Ureter (tissue), 1 donor: ENCODE data around the gene XRRA1. TPM values are rescaled to one million over a fixed set of nuclear protein-coding genes. Genes with fewer than 3 reads are reported as not detected.
"Not testable (repeated sequence)": the region's sequence is repeated elsewhere in the genome, so short reads cannot be mapped to it uniquely, and the experiment has no call there.

Experiments
- DNase-seq: peaks from one replicate; pipeline ENCODE4 v3.0.0-alpha.2; 2020; ENCODE audit warnings: low spot score
- total RNA-seq: library from RNA; stranded (reverse); gene quantifications from one replicate; pipeline ENCODE4 v1.2.4, GENCODE V29; 2023
- donor health status: DM: yes; HTN: yes; CAD: no.

XRRA1 gene
- total RNA-seq, 1 donor from 2014 or later, result 14.1 TPM

DNA sequence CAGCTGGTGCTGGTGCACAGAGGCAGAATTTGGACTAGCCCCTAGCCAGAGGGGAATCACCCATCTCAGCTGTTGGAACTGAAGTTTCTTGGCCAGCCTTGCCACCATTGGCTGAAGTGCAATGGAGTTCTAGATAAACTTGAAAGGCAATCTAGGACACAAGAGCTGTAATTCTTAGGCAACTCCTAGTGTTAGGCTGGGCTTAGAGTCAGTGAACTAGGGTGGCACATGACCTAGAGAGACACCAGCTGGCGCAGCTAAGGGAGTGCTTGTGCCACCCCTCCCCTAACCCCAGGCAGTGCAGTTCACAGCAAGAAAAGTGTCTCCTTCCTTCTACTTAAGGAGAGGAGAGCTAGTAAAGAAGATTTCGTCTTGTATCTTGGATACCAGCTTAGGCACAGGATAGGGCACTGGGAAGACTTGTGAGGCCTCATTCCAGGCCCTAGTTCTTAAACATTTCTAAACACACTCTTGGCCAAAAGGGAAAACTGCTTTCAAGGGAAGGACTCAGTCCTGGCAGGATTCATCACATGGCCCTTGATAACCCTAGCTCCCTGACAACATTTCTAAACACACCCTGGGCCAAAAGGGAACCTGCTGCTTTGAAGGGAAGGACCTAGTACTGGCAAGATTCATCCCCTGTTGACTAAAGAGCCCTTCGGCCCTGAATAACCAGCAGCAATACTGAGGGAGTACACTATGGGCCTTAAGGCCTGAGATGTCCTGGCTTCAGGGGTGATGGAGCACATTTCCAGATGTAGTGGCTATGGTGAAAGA is 53.4 kb downstream of the XRRA1 start:
- no peak for DNase-seq

DNA sequence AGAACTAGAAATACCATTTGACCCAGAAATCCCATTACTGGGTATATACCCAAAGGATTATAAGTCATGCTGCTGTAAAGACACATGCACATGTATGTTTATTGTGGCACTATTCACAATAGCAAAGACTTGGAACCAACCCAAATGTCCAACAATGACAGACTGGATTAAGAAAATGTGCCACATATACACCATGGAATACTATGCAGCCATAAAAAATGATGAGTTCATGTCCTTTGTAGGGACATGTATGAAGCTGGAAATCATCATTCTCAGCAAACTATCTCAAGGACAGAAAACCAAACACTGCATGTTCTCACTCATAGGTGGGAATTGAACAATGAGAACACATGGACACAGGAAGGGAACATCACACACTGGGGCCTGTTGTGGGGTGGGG is 55.9 kb downstream of the XRRA1 start:
- DNase-seq, result not testable (repeated sequence)

DNA sequence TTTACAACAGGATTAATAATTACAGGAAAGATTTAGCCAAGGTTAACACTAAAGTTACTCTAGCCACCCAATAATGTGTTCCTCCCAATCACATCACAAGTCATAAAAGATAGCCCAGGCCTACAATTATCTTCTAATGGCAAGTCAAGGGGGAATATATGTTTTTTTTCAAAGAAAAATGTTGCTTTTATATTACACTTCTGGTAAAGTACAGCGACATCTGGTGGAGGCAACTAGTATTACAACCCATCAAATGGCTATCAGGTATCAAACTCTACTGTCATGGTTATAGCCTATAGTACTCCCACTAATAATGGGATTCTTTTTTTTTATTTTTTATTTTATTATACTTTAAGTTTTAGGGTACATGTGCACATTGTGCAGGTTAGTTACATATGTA is 71.8 kb downstream of the XRRA1 start:
- no peak for DNase-seq

DNA sequence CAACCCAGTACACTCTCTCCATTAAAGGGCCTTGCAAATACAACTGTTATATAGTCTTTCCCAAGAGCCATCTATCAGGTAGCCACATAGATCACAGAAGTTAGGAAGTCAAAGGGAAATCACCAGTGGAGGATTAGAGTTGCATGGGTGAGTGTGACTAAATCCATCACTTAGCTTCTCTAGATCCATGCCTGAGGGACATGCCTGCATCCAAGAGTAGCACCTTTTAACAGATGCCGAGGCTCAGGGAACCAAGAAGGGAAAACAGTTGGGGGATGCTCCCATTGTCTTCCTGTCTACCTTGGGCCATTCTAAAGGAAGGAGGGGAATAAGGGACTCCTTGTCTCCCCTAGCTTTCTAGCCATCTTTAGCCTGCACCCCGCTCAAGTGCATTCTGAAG is 77.9 kb downstream of the XRRA1 start:
- no peak for DNase-seq

DNA sequence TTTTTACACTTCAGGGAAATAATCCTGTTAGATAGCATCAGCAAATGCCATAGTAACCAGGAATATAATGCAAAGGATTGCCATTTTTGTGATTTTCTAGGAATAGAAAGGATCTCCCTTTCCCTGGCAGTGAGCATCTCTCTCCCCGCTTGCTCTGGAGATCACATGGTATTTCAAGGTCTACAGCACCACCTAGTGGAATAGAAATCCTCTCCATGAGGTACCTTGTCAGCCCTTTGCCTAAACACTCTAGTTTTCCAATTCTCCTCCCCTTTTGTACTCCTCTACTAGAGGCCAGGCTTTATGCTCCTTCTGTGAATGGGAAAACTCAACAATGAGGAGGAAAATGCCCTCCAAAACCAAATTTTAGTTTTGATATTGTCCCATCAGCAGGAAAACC is 78.4 kb downstream of the XRRA1 start:
- no peak for DNase-seq

DNA sequence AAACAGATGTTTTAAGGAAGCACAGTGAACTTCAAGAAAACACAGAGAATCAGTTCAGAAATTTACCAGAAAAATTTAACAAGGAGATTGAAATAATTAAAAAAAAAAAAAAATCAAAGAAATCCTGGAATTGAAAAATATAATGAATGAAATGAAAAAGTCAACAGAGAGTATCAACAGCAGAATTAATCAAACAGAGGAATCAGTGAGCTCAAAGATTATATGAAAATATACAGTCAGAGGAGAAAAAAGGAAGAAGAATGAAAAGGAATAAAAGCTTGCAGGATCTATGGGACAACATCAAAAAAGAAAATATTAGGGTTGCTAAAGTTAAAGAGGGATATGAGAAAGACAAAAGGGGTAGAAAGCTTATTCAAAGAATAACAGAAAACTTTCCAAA is 82.3 kb downstream of the XRRA1 start:
- no peak for DNase-seq

DNA sequence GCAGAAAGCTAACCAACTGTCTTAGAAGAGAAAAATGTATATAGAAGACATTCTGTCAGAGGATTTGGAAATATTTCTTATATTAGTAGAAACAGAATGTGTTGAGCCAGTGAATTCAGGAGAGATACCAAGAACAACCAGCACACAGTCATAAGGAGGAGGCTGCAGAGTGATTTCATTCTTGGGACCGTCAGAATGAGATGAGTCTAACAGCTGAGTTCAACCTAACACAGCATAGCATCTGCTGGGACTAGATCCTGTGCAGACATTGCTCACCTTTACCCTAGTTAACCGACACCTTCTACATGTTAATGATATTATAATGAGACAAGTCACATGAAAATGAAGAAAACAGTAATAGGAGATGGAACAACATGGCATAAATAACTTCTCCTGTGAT is 85.5 kb downstream of the XRRA1 start:
- DNase-seq, result no peak

DNA sequence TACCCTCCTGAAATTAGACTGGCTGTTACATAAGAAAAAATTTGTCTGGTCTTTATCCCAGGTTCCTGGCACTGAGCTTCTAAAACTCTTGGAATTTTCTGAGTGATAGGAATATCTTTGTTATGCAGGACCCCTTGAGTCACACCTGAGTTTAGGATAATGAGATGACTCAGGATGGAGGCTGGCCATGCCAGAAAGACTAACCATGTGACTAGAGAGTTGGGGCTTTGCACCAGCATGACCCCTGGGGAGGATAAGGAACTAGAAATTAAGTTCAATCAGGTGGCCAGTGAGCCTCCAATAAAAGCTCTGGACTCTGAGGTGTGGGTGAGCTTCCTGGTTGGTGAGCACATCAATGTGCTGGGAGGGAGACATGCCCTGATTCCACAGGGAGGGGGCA is 88.1 kb downstream of the XRRA1 start:
- DNase-seq, result no peak

DNA sequence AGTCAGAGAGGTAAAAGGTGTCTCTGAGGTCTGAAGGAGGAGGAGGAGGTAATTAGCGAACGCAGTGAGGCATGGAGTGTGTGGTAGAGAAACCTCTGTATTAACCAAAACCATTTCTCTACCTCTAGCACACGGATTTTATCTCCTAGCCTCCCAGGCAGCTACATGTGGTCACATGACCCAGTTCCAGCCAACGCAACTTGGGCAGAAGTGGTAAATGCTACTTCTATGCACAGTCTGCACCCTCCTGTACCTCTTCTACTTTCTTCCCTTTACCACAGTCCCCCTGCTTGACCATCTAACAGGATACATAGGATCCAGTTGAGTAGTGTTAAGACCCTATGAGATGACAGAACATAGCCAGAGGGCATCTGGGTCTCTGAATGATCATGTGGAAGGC is 95.7 kb downstream of the XRRA1 start:
- no peak for DNase-seq

DNA sequence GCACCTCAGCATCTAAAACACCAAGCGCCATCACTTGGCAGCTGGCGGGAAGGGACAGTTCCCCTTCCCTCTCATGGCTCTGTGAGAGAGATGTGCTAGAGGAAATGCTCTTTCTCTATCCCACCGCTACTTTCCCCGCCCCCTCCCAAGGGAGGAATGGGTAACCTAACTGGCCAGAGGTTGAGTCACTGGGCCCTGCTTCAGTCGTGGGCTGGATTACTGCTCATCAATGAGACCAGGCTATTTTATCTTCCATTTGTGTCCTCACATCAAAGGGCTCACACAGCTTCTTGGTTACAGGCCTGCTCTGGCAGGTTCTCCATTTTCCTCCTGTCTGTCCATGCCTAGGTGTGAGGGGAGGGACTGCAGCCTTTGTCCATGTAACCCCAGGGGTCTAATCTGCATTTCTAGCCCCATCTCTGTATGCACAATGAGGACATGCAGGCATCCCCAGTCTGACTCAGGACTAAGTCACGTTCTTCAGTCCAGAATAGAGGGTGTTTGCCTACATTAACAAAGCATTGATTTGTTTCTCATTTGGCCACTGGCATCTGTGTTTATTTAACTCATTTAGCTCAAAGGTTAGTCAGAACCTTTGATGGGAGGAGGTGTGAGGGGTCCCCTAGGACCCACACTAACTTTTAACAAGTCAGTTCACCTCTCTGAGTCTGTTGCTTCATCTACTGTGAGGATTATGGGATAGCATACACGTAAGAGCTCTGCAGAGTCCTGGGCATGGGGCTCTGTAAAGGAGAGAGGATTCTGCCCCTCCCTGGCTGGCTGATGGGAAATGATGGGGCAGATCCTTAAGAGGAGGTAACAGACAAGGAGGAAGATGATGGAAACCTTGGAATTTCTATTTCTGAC is 99.1 kb downstream of the XRRA1 start:
- DNase-seq, result no peak

DNA sequence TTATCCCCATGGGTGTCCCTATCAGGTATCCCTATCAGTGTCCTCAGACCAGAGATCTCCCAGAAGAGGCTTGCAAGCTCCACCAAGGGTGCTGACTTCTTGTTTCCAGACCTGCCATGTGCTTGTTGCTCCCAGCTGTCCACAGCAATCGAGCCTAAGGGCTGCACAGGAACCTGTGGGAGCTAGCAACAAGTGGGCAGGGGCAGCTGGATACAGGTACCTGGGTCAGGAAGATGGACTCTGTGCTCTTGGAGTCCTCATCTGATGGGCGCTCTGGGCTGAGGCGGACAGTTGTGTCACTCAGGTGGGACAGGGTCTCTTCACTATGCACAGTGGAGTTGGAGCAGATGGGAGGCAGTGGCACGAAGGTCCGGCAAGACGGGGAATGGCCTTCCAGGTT is 101.0 kb downstream of the XRRA1 start:
- DNase-seq, result no peak

DNA sequence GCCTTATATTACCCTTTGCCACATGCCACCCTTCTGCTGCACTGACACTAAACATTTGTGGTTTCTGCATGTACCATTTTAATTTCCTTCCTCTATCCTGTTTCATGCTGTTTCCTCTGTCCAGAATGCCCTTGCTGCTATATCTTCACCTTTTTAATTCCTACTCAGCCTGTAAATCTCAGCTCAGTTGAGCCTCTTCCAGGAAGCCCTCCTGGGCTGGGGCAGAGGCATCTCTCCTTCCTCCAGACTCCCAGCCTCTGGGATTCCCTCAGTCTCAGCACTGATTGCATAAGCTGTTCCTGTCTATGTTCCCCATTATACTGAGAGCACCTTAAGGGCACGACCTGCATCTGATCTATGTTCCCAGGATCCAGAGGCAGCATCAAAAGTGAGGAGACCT is 101.5 kb downstream of the XRRA1 start:
- no peak for DNase-seq

DNA sequence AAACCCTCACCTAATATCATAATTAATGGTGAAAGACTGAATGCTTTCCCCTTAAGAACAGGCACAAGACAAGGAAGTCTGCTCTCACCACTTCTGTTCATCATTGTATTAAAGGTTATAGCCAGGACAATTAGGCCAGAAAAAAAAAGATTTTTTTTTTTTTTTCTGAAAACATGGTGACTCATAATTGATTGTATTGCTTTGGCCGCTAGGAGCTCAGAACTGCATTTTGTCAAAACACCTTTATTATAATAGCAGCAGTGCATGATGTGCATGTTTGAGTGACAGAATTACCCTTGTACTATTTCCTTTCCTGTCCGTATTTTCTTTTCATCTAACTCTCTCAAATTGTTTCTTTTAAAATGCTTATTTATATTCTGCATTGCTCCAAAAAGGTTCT is 102.1 kb downstream of the XRRA1 start:
- no peak for DNase-seq

DNA sequence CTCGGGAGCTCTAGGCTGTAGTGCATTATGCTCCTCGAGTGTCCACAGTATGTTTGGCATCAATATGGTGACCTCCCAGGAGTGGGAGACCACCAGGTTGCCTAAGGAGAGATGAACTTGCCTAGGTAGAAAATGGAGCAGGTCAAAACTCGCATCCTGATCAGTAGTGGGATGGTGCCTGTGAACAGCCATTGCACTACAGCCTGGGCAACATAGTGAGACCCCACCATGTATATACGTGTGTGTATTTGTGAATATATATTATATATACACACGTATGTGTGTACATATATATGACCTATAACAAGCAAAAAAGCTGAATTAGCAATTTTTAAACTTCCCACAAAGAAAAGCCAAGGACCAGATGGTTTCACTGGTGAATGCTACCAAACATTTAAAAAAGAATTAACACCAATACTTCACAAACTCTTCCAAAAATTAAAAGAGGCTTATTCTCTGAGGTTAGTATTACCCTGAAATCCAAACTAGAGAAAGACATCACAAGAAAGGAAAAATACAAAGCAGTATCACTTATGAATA is 102.8 kb downstream of the XRRA1 start:
- DNase-seq, result no peak

DNA sequence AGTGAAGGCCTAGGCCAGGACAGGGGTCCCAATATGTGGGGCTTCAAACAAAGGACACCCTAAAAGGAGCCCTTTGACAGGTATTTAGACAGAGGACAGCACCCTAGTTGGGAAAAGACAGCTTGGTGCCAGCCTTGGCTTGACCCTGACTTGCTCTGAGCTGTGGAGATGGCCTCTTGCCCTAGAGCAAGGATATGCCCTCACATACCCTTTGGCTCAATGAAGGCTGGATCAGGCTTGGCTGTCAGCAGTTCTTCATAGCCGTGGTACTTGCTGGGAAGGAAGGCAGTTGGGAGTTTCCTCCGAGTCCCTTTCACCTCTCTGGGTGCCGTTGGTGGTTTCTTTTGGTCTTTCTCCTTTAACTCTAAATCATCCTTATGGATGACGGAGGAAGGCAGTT is 104.0 kb downstream of the XRRA1 start:
- DNase-seq, result no peak

DNA sequence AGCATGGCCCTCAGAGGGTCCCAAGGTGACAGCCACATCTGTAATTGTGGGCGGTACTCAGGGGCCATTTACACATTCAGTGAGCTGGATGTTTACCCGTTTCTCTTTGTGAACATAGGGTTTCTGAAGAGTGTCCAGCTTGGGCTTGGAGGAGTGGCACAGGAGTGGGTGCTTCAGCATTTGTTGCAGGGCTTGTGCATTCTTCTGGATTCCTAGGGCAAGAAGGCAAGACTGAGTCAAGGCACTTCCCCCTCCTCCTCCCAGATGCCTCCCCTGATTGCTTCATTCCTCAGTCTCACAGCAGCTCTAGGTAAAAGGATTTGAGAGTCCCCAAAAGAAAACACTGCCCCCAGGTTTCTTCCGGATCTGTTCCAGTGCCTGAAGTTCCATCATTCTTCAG is 104.8 kb downstream of the XRRA1 start:
- no peak for DNase-seq

DNA sequence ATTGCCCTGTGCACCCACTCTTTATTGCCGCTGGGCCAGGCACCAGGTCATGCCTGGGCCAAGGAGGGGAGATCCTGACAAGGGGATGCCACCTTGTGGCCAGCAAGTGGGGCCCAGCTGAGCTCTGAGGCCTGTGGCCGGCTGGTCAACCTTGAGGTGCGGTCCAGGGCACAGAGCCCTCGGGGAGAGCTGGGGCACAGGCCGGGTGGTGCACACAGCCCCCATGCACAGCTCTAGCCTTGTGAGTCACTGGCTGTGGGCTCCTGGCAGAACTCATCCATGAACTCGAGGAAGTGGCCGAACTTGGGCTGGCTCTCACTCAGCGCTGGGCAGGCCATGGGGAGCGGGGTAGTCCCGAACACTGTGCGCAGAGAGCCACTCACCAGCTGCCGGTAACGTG is 105.9 kb downstream of the XRRA1 start:
- no peak for DNase-seq

DNA sequence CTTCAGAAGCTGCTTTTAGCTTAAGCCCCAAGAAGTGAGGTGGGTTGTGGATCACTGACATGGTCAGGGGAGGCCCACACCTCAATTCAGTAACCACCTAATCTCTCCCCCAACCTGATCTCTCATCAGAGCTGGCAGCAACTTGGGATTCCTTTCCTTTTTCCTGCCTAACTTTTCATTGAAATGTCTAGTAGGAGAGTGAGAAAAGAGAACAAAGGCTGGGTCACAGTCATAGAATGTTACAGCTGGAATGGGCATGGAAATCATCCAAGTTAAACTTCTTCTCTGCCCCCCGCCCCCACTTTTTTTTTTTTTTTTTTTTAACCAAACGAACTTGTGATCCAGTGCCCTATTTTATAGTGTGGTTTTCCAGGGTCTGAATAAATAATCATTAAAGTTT is 108.4 kb downstream of the XRRA1 start:
- no peak for DNase-seq

DNA sequence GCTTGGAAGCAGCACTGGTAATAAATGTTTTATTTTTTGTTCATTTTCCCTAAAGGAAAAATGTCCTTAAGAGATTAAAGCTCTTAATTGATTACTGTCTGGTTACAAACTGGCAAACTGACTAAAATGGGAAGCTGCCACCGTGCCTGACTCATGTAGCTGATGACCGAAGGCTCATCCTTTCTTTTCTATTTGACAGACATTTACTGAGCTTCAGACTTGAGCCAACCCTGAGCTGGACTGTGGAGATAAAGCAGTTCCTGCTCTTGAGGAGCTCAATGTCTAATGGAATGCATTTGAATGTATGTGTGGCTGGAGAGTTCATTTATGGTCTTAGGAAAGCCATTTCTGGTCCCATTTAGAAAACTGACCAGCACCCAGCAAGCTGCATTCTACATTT is 108.9 kb downstream of the XRRA1 start:
- DNase-seq, result no peak

DNA sequence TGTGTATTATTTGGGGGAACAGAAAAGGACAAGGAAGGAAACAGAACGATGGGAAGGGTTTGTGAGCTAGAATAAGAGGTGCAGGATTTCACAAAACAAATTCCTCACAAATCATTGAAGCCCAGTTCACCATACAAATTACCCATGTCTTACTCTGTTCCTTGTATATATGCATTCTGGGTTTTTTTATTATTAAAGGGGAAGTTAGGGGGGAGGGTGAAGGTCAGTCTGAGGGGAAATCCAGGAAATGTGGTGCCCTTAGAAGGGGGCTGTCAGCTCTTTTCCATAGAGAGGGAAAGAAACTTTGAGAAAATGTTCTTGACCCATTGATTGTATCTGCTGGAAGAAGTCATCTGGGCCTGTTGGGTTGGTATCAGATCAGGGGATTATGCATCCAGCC is 109.4 kb downstream of the XRRA1 start:
- no peak for DNase-seq

DNA sequence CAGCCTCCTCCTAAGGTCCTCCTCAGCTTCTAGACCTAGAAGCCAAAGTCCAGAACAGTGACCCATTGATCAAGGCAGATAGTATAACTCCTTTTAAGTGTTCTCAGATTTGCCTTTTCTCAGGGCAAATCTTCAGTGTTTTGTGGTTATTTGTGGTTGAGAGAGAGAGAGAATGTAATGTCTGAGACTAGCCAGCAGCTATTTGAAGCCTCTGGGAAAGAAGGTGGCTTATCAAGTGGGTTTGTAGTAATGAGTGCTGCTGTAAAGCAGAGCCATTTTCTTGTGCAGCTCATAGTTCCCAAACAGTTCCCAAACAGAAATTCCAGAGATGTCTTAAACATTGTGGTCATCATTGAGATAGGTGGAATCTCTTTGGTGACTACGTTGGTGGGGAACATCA is 110.7 kb downstream of the XRRA1 start:
- no peak for DNase-seq

DNA sequence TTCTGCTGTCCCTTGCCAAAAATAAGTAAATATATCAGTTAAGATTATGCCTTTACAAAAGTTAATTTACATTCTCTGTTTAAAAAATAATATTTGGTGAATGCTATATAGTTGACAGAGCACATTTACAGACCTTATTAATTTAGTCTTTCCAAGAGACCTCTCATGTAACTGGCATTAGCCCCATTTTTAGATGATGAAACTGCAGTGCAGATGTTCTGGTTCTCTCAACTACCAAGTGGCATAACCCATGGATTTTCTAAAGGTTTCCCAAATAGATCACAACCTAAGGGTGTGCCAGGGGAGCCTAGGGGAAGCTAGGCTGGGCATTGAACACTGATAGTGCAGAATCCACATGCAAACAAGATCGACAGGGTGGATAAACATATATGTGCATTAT is 111.7 kb downstream of the XRRA1 start:
- DNase-seq, result no peak

DNA sequence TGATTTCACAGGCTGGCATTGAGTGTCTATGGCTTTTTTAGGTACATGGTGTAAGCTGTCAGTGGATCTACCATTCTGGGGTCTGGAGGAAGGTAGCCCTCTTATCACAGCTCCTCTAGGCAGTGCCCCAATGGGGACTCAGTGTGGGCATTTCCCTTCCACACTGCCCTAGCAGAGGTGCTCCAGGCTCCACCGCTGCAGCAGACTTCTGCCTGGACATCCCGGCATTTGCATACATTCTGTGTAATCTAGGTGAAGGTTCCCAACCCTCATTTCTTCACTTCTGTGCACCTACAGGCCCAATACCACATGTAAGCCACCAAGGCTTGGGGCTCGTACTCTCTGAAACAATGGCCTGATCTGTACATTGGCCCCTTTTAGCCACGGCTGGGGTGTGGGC is 122.0 kb downstream of the XRRA1 start:
- DNase-seq, result no peak
